B cell (primary cell): ENCODE data around the gene ANKRD10.

Experiments used
- CTCF ChIP-seq: fragments of 200-600 bp; IDR thresholded peaks from one replicate; pipeline ENCODE4 v1.8.0; 2022; ENCODE audit warnings: antibody characterized with exemption, mild to moderate bottlenecking
- EZH2 ChIP-seq: IDR thresholded peaks from 2 replicates; pipeline ENCODE4 v1.6.1; 2012; ENCODE audit warnings: borderline replicate concordance, low read depth, mild to moderate bottlenecking, moderate library complexity, low read length; ENCODE audit not compliant: insufficient read depth, poor library complexity, severe bottlenecking

GRCh38 chr13:110876609-110877008 is 38.3 kb downstream of the ANKRD10 start:
- no peak for TF ChIP-seq CTCF
- no peak for TF ChIP-seq EZH2
